HCT116 (cell line): ENCODE results near the gene ZWILCH. TPM values are rescaled to one million over a fixed set of nuclear protein-coding genes. Genes with fewer than 3 reads are reported as not detected.

Source experiments
- ATAC-seq: fragments of 200-7000 bp; cut with Tn5 transposase; 2 replicates; pipeline ENCODE4 v1.9.1; 2020; ENCODE audit warnings: mild to moderate bottlenecking, moderate library complexity
- BruUV-seq: library from RNA; stranded (reverse); fragments of 400-500 nt; replicated peaks from 2 replicates; lab custom pipeline; 2021; lab: Mats Ljungman, UMichigan
- CTCF ChIA-PET: fragments of 300-600 bp; sonication (Branson Sonifier 250); formaldehyde crosslinking; loops from one replicate; lab custom pipeline; 2021; ENCODE audit warnings: antibody characterized with exemption; lab: Charles Lee
- POLR2A ChIA-PET: fragments of 300-600, 350-600 bp; sonication (Branson Sonifier 250); formaldehyde crosslinking; loops from one replicate; lab custom pipeline; 2021; ENCODE audit warnings: antibody characterized with exemption; lab: Charles Lee
- RAD21 ChIA-PET, 2 experiments: fragments of 300-600 bp; sonication (Branson Sonifier 250); formaldehyde crosslinking; loops; one replicate each; lab custom pipeline; 2023; ENCODE audit warnings: low total read pairs in 2 of 2; ENCODE audit not compliant: uncharacterized antibody in 2 of 2, unreplicated experiment in 2 of 2, low non-redundant PET in 1 of 2; lab: Charles Lee
- DNase-seq: peaks from one replicate; pipeline ENCODE4 v3.0.0-alpha.2; 2010; ENCODE audit warnings: low read depth, low spot score
- H2AFZ ChIP-seq: fragments of 200-600 bp; shearing (Covaris generic), sonication (generic); 2 replicates; pipeline ENCODE4 v1.6.1; 2017; ENCODE audit warnings: low read depth, mixed run types, mixed read lengths, antibody characterized with exemption, low read length; ENCODE audit not compliant: poor library complexity, severe bottlenecking
- H3K27ac ChIP-seq: 2 replicates; pipeline ENCODE4 v1.5.1; 2012; ENCODE audit warnings: low read depth, low read length
- H3K27me3 ChIP-seq: fragments of 200-600 bp; sonication (generic); 2 replicates; pipeline ENCODE4 v1.6.1; 2016; ENCODE audit warnings: mixed run types, low read length, mixed read lengths; ENCODE audit not compliant: insufficient read depth
- H3K36me3 ChIP-seq, 2 experiments: fragments of 200-500 bp in 1 of 2; fragments of 200-600 bp in 1 of 2; sonication (Bioruptor generic) in 1 of 2; sonication (generic) in 1 of 2; 2 replicates each; pipeline versions ENCODE4 v1.5.1 to v1.6.1; 2014 to 2016; ENCODE audit warnings: low read length in 2 of 2, inconsistent platforms in 1 of 2, mixed read lengths in 1 of 2, mixed run types in 1 of 2; ENCODE audit not compliant: insufficient read depth in 2 of 2, control insufficient read depth in 1 of 2
- H3K4me1 ChIP-seq, 2 experiments: fragments of 200-600 bp in 1 of 2; sonication (generic) in 1 of 2; 2 replicates each; pipeline versions ENCODE4 v1.5.1 to v1.6.1; 2012 to 2017; ENCODE audit warnings: low read length in 2 of 2, inconsistent platforms in 1 of 2, mild to moderate bottlenecking in 1 of 2, mixed read lengths in 1 of 2, mixed run types in 1 of 2, moderate library complexity in 1 of 2; ENCODE audit not compliant: insufficient read depth in 2 of 2, control insufficient read depth in 1 of 2
- H3K4me2 ChIP-seq: fragments of 200-600 bp; sonication (generic); 2 replicates; pipeline ENCODE4 v1.6.1; 2017; ENCODE audit warnings: mixed run types, low read length, mixed read lengths
- H3K4me3 ChIP-seq, 2 experiments: fragments of 200-600 bp in 1 of 2; sonication (generic) in 1 of 2; replicated peaks in 1 of 2; 2 replicates each; pipeline ENCODE4 v1.5.1; 2011 to 2016; ENCODE audit warnings: low read length in 2 of 2, control low read depth in 1 of 2, low read depth in 1 of 2, mild to moderate bottlenecking in 1 of 2, mixed read lengths in 1 of 2, mixed run types in 1 of 2
- H3K79me2 ChIP-seq: fragments of 200-600 bp; sonication (generic); 2 replicates; pipeline ENCODE4 v1.6.1; 2017; ENCODE audit warnings: mild to moderate bottlenecking, mixed run types, low read length, moderate library complexity, mixed read lengths; ENCODE audit not compliant: insufficient read depth
- H3K9ac ChIP-seq: fragments of 200-600 bp; sonication (generic); 2 replicates; pipeline ENCODE4 v1.6.1; 2016; ENCODE audit warnings: low read length, mixed read lengths
- H3K9me2 ChIP-seq: fragments of 200-600 bp; sonication (generic), shearing (Covaris generic); 2 replicates; pipeline ENCODE4 v1.6.1; 2017; ENCODE audit warnings: mixed run types, mild to moderate bottlenecking, moderate library complexity; ENCODE audit not compliant: insufficient read depth
- H3K9me3 ChIP-seq, 2 experiments: fragments of 200-500 bp in 1 of 2; fragments of 200-600 bp in 1 of 2; sonication (Bioruptor generic) in 1 of 2; sonication (generic) in 1 of 2; 2 replicates each; pipeline ENCODE4 v1.6.1; 2014 to 2017; ENCODE audit warnings: low read length in 2 of 2, mixed read lengths in 2 of 2, inconsistent platforms in 1 of 2, low read depth in 1 of 2, mild to moderate bottlenecking in 1 of 2, mixed run types in 1 of 2, moderate library complexity in 1 of 2; ENCODE audit not compliant: control insufficient read depth in 1 of 2, insufficient read depth in 1 of 2
- H4K20me1 ChIP-seq: fragments of 200-600 bp; sonication (generic), shearing (Covaris generic); 2 replicates; pipeline ENCODE4 v1.6.1; 2017; ENCODE audit warnings: mixed run types, mild to moderate bottlenecking, moderate library complexity; ENCODE audit not compliant: insufficient read depth
- ATF3 ChIP-seq: IDR thresholded peaks from 2 replicates; pipeline ENCODE4 v1.6.1; 2012
- CEBPB ChIP-seq: IDR thresholded peaks from 2 replicates; pipeline ENCODE4 v1.6.1; 2012; ENCODE audit warnings: low read depth
- CTCF ChIP-seq, 3 experiments: fragments of 200-600 bp in 1 of 3; sonication (generic) in 1 of 3; IDR thresholded peaks in 2 of 3; conservative IDR thresholded peaks in 1 of 3; 2 replicates each; pipeline ENCODE4 v1.5.1; 2012 to 2017; ENCODE audit warnings: low read depth in 2 of 3, low read length in 2 of 3, antibody characterized with exemption in 1 of 3, borderline replicate concordance in 1 of 3, control low read depth in 1 of 3, mild to moderate bottlenecking in 1 of 3, mixed read lengths in 1 of 3, mixed run types in 1 of 3, moderate library complexity in 1 of 3; ENCODE audit not compliant: insufficient read depth in 1 of 3
- EGR1 ChIP-seq: IDR thresholded peaks from 2 replicates; pipeline ENCODE4 v1.6.1; 2012; ENCODE audit warnings: low read depth
- EZH2 ChIP-seq: fragments of 200-600 bp; sonication (generic); IDR thresholded peaks from 2 replicates; pipeline ENCODE4 v1.6.1; 2017; ENCODE audit warnings: antibody characterized with exemption, mixed run types
- EZH2phosphoT487 ChIP-seq: fragments of 200-600 bp; IDR thresholded peaks from 2 replicates; pipeline ENCODE4 v1.6.1; 2018; ENCODE audit warnings: antibody characterized with exemption, borderline replicate concordance
- FOSL1 ChIP-seq: IDR thresholded peaks from 2 replicates; pipeline ENCODE4 v1.6.1; 2012; ENCODE audit warnings: low read depth
- JUND ChIP-seq: IDR thresholded peaks from 2 replicates; pipeline ENCODE4 v1.6.1; 2012
- POLR2A ChIP-seq: IDR thresholded peaks from 2 replicates; pipeline ENCODE4 v1.7.0; 2011; ENCODE audit warnings: borderline replicate concordance; ENCODE audit not compliant: insufficient read depth, insufficient read length; ENCODE audit errors: extremely low read depth
- POLR2AphosphoS5 ChIP-seq: IDR thresholded peaks from 2 replicates; pipeline ENCODE4 v1.6.1; 2011; ENCODE audit warnings: mild to moderate bottlenecking, low read depth, low read length, moderate library complexity
- REST ChIP-seq: IDR thresholded peaks from 2 replicates; pipeline ENCODE4 v1.6.1; 2012; ENCODE audit warnings: low read depth
- SP1 ChIP-seq: IDR thresholded peaks from 2 replicates; pipeline ENCODE4 v1.6.1; 2012; ENCODE audit warnings: low read depth
- SRF ChIP-seq: IDR thresholded peaks from 2 replicates; pipeline ENCODE4 v1.6.1; 2012; ENCODE audit warnings: low read depth
- TCF7L2 ChIP-seq: IDR thresholded peaks from 2 replicates; pipeline ENCODE4 v1.7.0; 2011; ENCODE audit warnings: borderline replicate concordance, inconsistent platforms; ENCODE audit not compliant: insufficient read depth, insufficient read length; ENCODE audit errors: extremely low read depth
- YY1 ChIP-seq: IDR thresholded peaks from 2 replicates; pipeline ENCODE4 v1.6.1; 2011; ENCODE audit warnings: low read length, low read depth, moderate library complexity, mild to moderate bottlenecking; ENCODE audit not compliant: insufficient replicate concordance; ENCODE audit errors: extremely low read depth
- ZFX ChIP-seq: fragments of 450-650 bp; IDR thresholded peaks from 2 replicates; pipeline ENCODE4 v1.6.1; 2017
- ZNF274 ChIP-seq: fragments of 200-500 bp; sonication (Bioruptor generic); IDR thresholded peaks from 2 replicates; pipeline ENCODE4 v1.6.1; 2014; ENCODE audit warnings: mild to moderate bottlenecking, low read depth, low read length, inconsistent platforms
- intact Hi-C: fragments of 100-400 bp; cut with micrococcal nuclease; formaldehyde crosslinking; loops from 2 replicates; pipeline ENCODE4 v1.10.0; 2022
- total RNA-seq: library from RNA; stranded (reverse); gene quantifications from one replicate; pipeline ENCODE4 v1.2.1, GENCODE V29; 2021; ENCODE audit not compliant: unreplicated experiment

ZWILCH gene
- total RNA-seq, 1 experiment from 2014 or later, result 25.8 TPM

GRCh38 chr15:66595332-66595731 is 90.2 kb downstream of the ZWILCH start:
- ChIA-PET CTCF (no interaction called here), RAD21 (no interaction called here), POLR2A (no interaction called here)
- H3K9ac ChIP-seq, result no peak overlapping the region
- ATAC-seq (no peak), DNase-seq (no peak)
- no peak overlapping the region for H2AFZ ChIP-seq
- H3K4me2 ChIP-seq, result no peak overlapping the region
- no peaks in the 10 kb centered on the region for H3K9me2 ChIP-seq
- no peak overlapping the region for H3K4me3 ChIP-seq
- H3K9me3 ChIP-seq, result no peaks in the 10 kb centered on the region
- H3K27ac ChIP-seq, result no peak overlapping the region
- intact Hi-C loops, result no loop called here
- H3K79me2 ChIP-seq, result no peaks in the 10 kb centered on the region
- H3K27me3 ChIP-seq, result no peaks in the 10 kb centered on the region
- H4K20me1 ChIP-seq, result no peaks in the 10 kb centered on the region
- H3K36me3 ChIP-seq, result no peaks in the 10 kb centered on the region
- H3K4me1 ChIP-seq, result no peaks in the 10 kb centered on the region
- no peak for TF ChIP-seq REST
- TF ChIP-seq YY1, result no peak
- no peak for TF ChIP-seq TCF7L2
- TF ChIP-seq SP1, result no peak
- no peak for TF ChIP-seq JUND
- no peak for TF ChIP-seq EZH2phosphoT487
- no peak for TF ChIP-seq EZH2
- no peak for TF ChIP-seq POLR2AphosphoS5
- no peak for TF ChIP-seq FOSL1
- no peak for TF ChIP-seq CEBPB
- TF ChIP-seq ZFX, result no peak
- TF ChIP-seq ATF3, result no peak
- TF ChIP-seq EGR1, result no peak
- no peak for TF ChIP-seq CTCF (IDR thresholded peaks at IDR 0.05 in 2 of 3, conservative IDR thresholded peaks at IDR 0.05 in 1 of 3; ENCODE audit: borderline replicate concordance in 1 of 3, insufficient read depth in 1 of 3, low read depth in 2 of 3, low read length in 2 of 3)
- TF ChIP-seq POLR2A, result no peak
- no peak for TF ChIP-seq SRF
- no peak for TF ChIP-seq ZNF274
- no TSS peak for BruUV-seq
